NCI-H1436 (cell line): Measurements from ENCODE around the gene GRIA3.
"Not testable (repeated sequence)": the region's sequence is repeated elsewhere in the genome, so short reads cannot be mapped to it uniquely, and the experiment has no call there.

Source experiments
- DNase-seq: peaks from one replicate; lab custom pipeline; 2025; lab: John Stamatoyannopoulos, UW

The GRIA3 gene

GRCh38 chrX:123348468-123348867 lies 164.4 kb downstream of the GRIA3 start:
- no peak for DNase-seq

- DNase-seq = no peak
These were observed 166.1 kb downstream of the GRIA3 start for GRCh38 chrX:123350226-123350625.

- no peak for DNase-seq
These were observed 173.9 kb downstream of the GRIA3 start for GRCh38 chrX:123357941-123358340.

- no peak for DNase-seq
These were observed 174.4 kb downstream of the GRIA3 start for GRCh38 chrX:123358457-123358856.

GRCh38 chrX:123361371-123361770 lies 177.3 kb downstream of the GRIA3 start:
- no peak for DNase-seq

- DNase-seq = not testable (repeated sequence)
These were observed 202.1 kb downstream of the GRIA3 start for GRCh38 chrX:123386196-123386595.

GRCh38 chrX:123392921-123393320 lies 208.8 kb downstream of the GRIA3 start:
- DNase-seq = no peak

GRCh38 chrX:123399709-123400108 lies 215.6 kb downstream of the GRIA3 start:
- no peak for DNase-seq

GRCh38 chrX:123405231-123405630 lies 221.2 kb downstream of the GRIA3 start:
- no peak for DNase-seq

GRCh38 chrX:123408821-123409737 lies 225.0 kb downstream of the GRIA3 start:
- DNase-seq = no peak

GRCh38 chrX:123422875-123423274 lies 238.8 kb downstream of the GRIA3 start:
- DNase-seq = no peak

- no peak for DNase-seq
These were observed 240.5 kb downstream of the GRIA3 start for GRCh38 chrX:123424546-123424945.

GRCh38 chrX:123425471-123425870 lies 241.4 kb downstream of the GRIA3 start:
- no peak for DNase-seq

- DNase-seq = no peak
These were observed 241.8 kb downstream of the GRIA3 start for GRCh38 chrX:123425904-123426303.

- no peak for DNase-seq
These were observed 248.5 kb downstream of the GRIA3 start for GRCh38 chrX:123432361-123433150.

GRCh38 chrX:123436512-123437136 lies 252.5 kb downstream of the GRIA3 start:
- DNase-seq = no peak

- DNase-seq = not testable (repeated sequence)
These were observed 255.8 kb downstream of the GRIA3 start for GRCh38 chrX:123439926-123440325.

GRCh38 chrX:123442764-123443163 lies 258.7 kb downstream of the GRIA3 start:
- DNase-seq = no peak

GRCh38 chrX:123447506-123447905 lies 263.4 kb downstream of the GRIA3 start:
- no peak for DNase-seq

- no peak for DNase-seq
These were observed 265.3 kb downstream of the GRIA3 start for GRCh38 chrX:123449335-123449734.

- peak; percentile 0 for DNase-seq
These were observed 266.1 kb downstream of the GRIA3 start for GRCh38 chrX:123450222-123450621.

- no peak for DNase-seq
These were observed 270.8 kb downstream of the GRIA3 start for GRCh38 chrX:123454712-123455431.
